NCI-H748 (cell line): ENCODE results near the gene HSPB7.
A peak's percentile ranks its signal among the peaks of the same experiment; 100 is the strongest.
"Not testable (repeated sequence)": the region's sequence is repeated elsewhere in the genome, so short reads cannot be mapped to it uniquely, and the experiment has no call there.

ENCODE experiments used
- DNase-seq: peaks from one replicate; lab custom pipeline; 2025; ENCODE audit not compliant: unreplicated experiment; lab: John Stamatoyannopoulos, UW

Gene HSPB7

DNA sequence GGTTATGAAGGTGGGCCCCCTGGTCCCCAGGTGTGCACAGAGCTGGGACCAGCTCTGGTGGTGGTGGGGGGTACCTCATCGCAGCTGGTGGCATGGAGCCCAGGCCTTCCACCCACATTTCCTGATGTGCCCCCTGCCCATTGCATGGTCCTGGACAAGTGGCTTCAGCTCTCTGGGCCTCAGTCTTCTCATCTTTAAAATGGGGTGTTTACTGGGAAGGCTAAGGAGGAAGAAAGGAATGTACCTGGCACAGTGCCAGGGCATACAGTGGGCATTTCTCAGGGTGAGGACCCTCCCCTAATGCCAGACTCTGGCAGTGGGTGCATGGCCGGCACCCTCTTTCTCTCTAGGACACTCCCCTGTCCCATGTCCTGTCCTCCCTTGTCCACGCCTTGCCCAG is 33.2 kb upstream of the HSPB7 start:
- no peak for DNase-seq

DNA sequence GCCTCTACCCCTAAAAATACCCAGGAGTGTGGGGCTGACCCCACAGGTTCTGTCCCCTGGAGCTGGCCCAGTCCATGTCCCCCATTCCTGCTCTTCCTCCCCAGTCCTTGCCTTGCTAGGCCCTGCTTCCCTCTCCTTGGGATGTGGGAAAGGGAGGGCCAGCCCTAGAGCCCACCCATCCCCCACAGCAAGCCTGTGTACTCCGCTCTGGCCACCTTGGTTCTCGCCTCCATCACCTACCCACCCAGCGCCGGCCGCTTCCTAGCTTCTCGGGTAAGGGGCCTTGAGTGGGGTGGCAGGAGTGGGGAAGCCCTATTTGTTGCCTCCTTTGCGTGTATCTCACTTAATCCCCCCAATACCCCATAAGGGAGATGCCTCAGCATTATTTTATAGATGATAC is 32.5 kb upstream of the HSPB7 start:
- no peak for DNase-seq

DNA sequence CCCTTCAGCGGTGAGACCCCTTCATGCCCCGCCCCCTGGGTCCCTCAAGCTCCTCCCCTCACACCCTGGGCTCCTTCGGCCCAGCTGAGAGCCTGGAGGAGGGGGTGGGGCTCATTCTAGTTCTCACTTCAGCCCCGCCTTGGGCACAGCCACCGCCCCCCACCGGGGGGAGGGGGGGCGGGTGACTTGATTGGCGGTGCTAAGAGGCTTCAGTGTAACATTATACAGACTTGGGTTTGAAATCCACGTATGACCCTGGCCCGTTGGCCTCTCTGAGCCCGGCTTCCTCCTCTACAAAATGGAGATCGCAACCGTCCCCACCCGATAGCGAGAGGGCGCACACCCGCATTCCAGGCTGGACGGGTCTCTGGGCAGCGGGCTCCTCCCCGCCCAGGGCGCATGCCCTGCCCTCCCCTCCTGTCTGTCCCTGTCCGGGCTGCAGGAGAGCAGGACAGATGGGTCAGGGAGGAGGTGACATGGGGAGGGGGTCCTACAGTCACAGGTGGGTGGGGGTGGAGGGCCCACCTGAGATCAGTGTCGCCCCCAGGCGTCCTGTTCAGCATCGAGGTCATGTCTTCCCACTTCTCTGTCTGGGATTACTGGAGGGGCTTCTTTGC is 30.8 kb upstream of the HSPB7 start:
- no peak for DNase-seq

- no peak for DNase-seq
These were observed 30.1 kb upstream of the HSPB7 start for GRCh38 chr1:16047791-16048475.

GRCh38 chr1:16046842-16047241 is 29.0 kb upstream of the HSPB7 start:
- no peak for DNase-seq

GRCh38 chr1:16043950-16044349 is 26.1 kb upstream of the HSPB7 start:
- no peak for DNase-seq

GRCh38 chr1:16043521-16043920 is 25.7 kb upstream of the HSPB7 start, which contains the start of gene CLCNKB:
Gene CLCNKB, plus strand, starts transcription at chr1:16043782. Its CDS starts 711 bp downstream, at chr1:16044493.
- DNase-seq, result peak; percentile 17

DNA sequence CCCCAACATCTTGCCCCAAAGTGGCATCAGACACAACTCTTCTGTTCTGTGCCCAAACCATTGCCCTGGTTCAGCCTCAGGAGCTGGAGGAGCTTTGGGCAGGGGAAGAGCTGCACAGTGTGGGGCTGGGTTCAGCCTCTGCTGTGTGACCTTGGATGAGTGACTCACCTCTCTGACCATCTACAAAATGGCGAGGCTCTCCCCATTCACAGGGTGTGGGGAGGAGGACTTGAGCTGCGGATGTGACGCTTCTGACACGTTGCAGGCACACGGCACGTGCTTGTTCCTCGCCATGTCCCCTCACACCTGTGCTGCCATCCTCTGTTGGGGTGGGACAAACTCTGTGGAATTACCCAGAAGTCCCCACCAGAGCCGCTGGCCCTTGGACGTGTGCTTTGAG is 24.8 kb upstream of the HSPB7 start:
- not testable (repeated sequence) for DNase-seq

DNA sequence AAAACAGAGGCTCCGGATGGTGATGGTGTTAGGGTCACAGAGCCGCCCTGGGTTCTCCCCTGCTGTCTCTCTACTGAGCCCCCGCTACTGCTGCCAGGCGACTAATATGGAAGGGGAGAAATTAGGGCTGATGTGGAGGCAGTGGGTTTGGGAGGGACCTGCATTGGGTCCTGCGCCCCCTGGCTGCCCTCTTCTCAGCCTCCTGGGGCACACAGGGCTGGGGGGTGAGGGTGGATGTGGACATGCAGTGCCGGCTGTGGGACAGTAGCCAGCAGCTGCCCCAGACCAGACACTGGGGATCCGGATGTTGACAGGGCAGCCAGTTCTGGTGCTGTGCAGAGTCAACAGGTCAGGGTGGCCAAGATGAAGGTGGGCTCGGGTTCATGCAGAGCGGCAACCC is 24.3 kb upstream of the HSPB7 start:
- no peak for DNase-seq

GRCh38 chr1:16041200-16041599 is 23.4 kb upstream of the HSPB7 start:
- no peak for DNase-seq

DNA sequence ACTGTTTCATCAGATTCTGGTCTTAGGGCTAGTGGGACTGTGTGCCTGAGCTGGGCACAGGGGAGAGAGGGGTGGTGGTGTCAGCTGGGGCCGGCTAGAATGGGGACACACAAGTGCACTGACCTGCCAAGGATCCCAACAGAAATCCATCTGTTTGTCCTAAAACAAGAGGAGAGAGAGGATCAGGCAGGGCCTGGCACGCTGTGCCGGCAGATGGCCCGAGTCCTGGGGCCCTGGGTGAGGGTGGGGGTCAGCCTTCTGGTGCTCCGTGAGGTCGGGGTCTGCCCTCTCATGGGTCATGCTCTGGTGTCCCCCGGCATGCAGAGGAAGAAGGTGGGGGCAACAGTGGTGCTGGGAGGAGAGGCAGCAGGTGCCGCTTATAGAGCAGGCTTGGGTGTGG is 22.0 kb upstream of the HSPB7 start:
- not testable (repeated sequence) for DNase-seq

DNA sequence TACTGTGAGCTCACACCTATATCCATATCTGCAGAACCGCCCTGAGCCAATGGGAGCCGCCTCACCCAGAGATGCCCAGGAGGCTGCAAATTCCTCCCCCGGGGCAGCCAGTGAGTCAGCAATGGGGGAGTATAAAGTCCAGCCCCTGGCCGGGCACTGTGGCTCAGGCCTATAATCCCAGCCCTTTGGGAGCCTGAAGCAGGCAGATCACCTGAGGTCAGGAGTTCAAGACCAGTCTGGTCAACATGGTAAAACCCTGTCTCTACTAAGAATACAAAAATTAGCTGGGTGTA is 20.7 kb upstream of the HSPB7 start:
- no peak for DNase-seq

DNA sequence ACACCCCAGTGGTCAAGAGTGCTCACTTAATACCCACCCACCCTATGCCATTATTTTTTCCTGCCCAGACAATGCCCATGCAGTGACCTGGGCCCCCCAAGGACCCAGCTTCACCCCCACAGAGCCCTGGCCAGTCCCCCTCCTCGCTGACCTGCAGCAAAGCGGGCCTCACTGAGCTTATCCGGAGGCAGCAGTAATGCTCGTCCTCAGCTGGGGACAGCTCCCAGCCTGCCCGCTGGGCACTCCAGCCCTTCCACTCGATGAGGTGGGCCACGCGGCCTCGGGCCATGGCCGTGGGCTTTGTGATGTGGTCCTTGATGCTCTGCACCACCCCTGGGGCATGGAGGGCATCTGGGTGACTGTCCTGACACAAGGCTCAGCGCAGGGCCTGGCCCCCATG is 18.6 kb upstream of the HSPB7 start:
- DNase-seq, result not testable (repeated sequence)

GRCh38 chr1:16033103-16033632 is 15.3 kb upstream of the HSPB7 start:
- not testable (repeated sequence) for DNase-seq

DNA sequence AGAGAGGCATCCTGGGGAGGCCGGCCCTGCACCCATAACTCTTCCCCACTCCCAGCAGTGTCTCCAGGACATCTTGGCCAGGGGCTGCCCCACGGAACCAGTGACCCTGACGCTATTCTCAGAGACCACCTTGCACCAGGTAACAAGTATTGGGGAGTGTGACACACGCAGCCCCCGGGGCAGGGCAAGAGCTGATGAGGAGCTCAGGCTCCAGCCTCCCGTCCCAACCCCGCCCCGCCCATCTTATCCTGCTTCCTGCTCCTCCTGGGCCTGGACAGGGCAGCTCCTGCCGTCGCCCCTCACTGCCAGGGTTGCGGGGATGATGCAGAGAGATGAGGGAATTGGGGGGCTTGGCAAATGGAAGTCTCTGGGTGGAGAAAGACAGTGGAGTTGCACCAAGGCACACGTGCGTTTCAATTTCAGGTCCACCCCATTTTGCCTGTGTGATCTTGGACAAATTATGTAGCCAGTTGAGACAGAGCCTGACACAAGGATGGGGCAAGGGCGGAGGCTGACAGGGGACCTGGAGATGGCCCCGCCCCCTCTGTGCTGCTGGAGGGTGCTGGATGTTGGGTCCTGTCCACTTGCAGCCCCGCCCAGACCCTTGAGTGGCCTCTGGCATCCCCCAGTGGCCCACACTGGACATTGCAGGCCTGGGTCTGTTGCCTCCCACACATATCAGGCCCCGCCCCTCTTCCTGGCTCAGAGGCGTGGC is 14.7 kb upstream of the HSPB7 start:
- peak; percentile 84 for DNase-seq

GRCh38 chr1:16031551-16031950 is 13.7 kb upstream of the HSPB7 start:
- no peak for DNase-seq

DNA sequence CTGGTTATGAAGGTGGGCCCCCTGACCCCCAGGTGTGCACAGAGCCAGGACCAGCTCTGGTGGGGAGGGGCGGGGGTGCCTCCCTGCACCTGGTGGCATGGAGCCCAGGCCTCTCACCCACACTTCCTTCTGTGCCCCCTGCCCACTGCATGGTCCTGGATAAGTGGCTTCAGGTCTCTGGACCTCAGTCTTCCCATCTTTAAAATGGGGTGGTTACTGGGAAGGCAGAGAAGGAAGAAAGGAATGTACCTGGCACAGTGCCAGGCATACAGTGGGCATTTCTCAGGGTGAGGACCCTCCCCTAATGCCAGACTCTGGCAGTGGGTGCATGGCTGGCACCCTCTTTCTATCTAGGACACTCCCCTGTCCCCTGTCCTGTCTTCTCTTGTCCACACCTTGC is 11.4 kb upstream of the HSPB7 start:
- DNase-seq, result no peak

DNA sequence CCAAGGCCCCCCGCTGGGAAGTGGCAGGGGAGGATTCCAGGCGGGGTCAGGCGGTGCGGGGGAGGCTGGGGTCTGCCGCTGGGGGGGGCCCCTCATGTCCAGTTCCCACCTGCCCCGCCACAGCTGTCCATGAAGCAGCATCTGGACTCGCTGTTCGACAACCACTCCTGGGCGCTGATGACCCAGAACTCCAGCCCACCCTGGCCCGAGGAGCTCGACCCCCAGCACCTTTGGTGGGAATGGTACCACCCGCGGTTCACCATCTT is 11.1 kb upstream of the HSPB7 start:
- not testable (repeated sequence) for DNase-seq

- no peak for DNase-seq
These were observed 10.6 kb upstream of the HSPB7 start for GRCh38 chr1:16028237-16029002.

DNA sequence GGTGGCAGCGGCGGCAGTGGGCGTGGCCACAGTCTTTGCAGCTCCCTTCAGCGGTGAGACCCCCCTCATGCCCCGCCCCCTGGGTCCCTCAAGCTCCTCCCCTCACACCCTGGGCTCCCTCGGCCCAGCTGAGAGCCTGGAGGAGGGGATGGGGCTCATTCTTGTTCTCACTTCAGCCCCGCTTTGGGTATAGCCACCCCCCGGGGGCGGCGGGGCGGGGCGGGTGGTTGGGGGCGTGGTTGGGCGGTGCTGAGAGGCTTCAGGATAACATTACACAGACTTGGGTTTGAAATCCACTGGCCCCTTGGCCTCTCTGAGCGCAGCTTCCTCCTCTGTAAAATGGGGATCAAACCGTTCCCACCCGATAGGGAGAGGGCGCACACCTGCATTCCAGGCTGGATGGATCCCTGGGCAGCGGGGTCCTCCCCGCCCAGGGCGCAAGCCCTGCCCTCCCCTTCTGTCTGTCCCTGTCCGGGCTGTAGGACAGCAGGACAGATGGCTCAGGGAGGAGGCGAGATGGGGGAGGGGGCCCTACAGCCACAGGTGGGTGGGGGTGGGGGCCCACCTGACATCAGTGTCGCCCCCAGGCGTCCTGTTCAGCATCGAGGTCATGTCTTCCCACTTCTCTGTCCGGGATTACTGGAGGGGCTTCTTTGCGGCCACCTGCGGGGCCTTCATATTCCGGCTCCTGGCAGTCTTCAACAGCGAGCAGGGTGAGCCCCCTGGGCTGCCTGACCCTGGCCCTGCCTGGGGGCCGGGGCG is 9.1 kb upstream of the HSPB7 start:
- DNase-seq, result peak; percentile 70

DNA sequence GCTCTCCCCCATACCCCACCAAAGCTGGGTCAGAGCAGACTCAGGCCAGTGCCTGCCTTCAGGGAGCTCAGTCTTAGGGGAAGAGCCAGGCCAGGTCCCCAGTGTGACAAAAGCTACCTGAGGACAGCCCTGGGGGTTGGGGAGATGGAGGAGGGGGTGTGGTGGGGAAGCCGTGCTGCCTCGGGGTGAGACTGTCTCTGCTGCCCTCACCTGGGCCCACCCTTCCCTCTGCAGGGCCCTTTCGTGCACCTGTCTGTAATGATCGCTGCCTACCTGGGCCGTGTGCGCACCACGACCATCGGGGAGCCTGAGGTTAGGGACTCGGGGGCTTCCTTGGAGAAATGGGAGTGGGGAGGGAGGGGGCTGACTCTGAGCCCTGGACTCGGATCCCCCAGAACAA is 8.5 kb upstream of the HSPB7 start:
- DNase-seq, result peak; percentile 18
